ENCODE measurements around the gene TSEN54.
A peak's percentile ranks its signal among the peaks of the same experiment; 100 is the strongest.

Gene TSEN54

GRCh38 chr17:75501378-75502071 lies 14.8 kb upstream of the TSEN54 start:
- DNase-seq: no peak
- in situ Hi-C loops (cut with HindIII; ENCODE audit: low pct_ligation_motif_present, low pct_unique_long_range_greater_than_20kb, low sequenced_read_pairs): no loop called here

GRCh38 chr17:75502072-75502720 lies 14.1 kb upstream of the TSEN54 start:
- in situ Hi-C loops (cut with HindIII; ENCODE audit: low pct_ligation_motif_present, low pct_unique_long_range_greater_than_20kb, low sequenced_read_pairs): no loop called here
- DNase-seq: no peak

GRCh38 chr17:75502721-75503329 lies 13.5 kb upstream of the TSEN54 start:
- DNase-seq: no peak
- in situ Hi-C loops (cut with HindIII; ENCODE audit: low pct_ligation_motif_present, low pct_unique_long_range_greater_than_20kb, low sequenced_read_pairs): no loop called here

- DNase-seq: no peak
- in situ Hi-C loops (cut with HindIII; ENCODE audit: low pct_ligation_motif_present, low pct_unique_long_range_greater_than_20kb, low sequenced_read_pairs): no loop called here
Observed at GRCh38 chr17:75503337-75503950, 12.9 kb upstream of the TSEN54 start.

- in situ Hi-C loops (cut with HindIII; ENCODE audit: low pct_ligation_motif_present, low pct_unique_long_range_greater_than_20kb, low sequenced_read_pairs): no loop called here
- DNase-seq: no peak
Observed at GRCh38 chr17:75503976-75504346, 12.4 kb upstream of the TSEN54 start.

- in situ Hi-C loops (cut with HindIII; ENCODE audit: low pct_ligation_motif_present, low pct_unique_long_range_greater_than_20kb, low sequenced_read_pairs): no loop called here
- DNase-seq: peak; percentile 55
Observed at GRCh38 chr17:75504347-75505151, 11.8 kb upstream of the TSEN54 start.

GRCh38 chr17:75505152-75505409 lies 11.2 kb upstream of the TSEN54 start:
- in situ Hi-C loops (cut with HindIII; ENCODE audit: low pct_ligation_motif_present, low pct_unique_long_range_greater_than_20kb, low sequenced_read_pairs): no loop called here
- DNase-seq: no peak

- DNase-seq: no peak
- in situ Hi-C loops (cut with HindIII; ENCODE audit: low pct_ligation_motif_present, low pct_unique_long_range_greater_than_20kb, low sequenced_read_pairs): no loop called here
Observed at GRCh38 chr17:75505640-75506039, 10.7 kb upstream of the TSEN54 start.

- in situ Hi-C loops (cut with HindIII; ENCODE audit: low pct_ligation_motif_present, low pct_unique_long_range_greater_than_20kb, low sequenced_read_pairs): no loop called here
- DNase-seq: no peak
Observed at GRCh38 chr17:75506134-75506533, 10.2 kb upstream of the TSEN54 start.

- DNase-seq: no peak
- in situ Hi-C loops (cut with HindIII; ENCODE audit: low pct_ligation_motif_present, low pct_unique_long_range_greater_than_20kb, low sequenced_read_pairs): no loop called here
Observed at GRCh38 chr17:75506888-75507287, 9.4 kb upstream of the TSEN54 start.

GRCh38 chr17:75507733-75508719 lies 8.3 kb upstream of the TSEN54 start:
- peak; percentile 34 for DNase-seq
- in situ Hi-C loops (cut with HindIII; ENCODE audit: low pct_ligation_motif_present, low pct_unique_long_range_greater_than_20kb, low sequenced_read_pairs): no loop called here

GRCh38 chr17:75508931-75509361 lies 7.4 kb upstream of the TSEN54 start:
- no peak for DNase-seq
- in situ Hi-C loops (cut with HindIII; ENCODE audit: low pct_ligation_motif_present, low pct_unique_long_range_greater_than_20kb, low sequenced_read_pairs): no loop called here

- no peak for DNase-seq
- in situ Hi-C loops (cut with HindIII; ENCODE audit: low pct_ligation_motif_present, low pct_unique_long_range_greater_than_20kb, low sequenced_read_pairs): no loop called here
Observed at GRCh38 chr17:75509528-75510258, 6.6 kb upstream of the TSEN54 start.

GRCh38 chr17:75511270-75511609 lies 5.1 kb upstream of the TSEN54 start:
- in situ Hi-C loops (cut with HindIII; ENCODE audit: low pct_ligation_motif_present, low pct_unique_long_range_greater_than_20kb, low sequenced_read_pairs): no loop called here
- DNase-seq: no peak

GRCh38 chr17:75511610-75512575 lies 4.4 kb upstream of the TSEN54 start:
- DNase-seq: no peak
- in situ Hi-C loops (cut with HindIII; ENCODE audit: low pct_ligation_motif_present, low pct_unique_long_range_greater_than_20kb, low sequenced_read_pairs): no loop called here

GRCh38 chr17:75512926-75513640 lies 3.2 kb upstream of the TSEN54 start:
- no peak for DNase-seq
- in situ Hi-C loops (cut with HindIII; ENCODE audit: low pct_ligation_motif_present, low pct_unique_long_range_greater_than_20kb, low sequenced_read_pairs): no loop called here

Data from ACHN (cell line).